ENCODE measurements around the gene HNRNPF.
"Not testable (repeated sequence)": the region's sequence is repeated elsewhere in the genome, so short reads cannot be mapped to it uniquely, and the experiment has no call there.

HNRNPF gene

DNA sequence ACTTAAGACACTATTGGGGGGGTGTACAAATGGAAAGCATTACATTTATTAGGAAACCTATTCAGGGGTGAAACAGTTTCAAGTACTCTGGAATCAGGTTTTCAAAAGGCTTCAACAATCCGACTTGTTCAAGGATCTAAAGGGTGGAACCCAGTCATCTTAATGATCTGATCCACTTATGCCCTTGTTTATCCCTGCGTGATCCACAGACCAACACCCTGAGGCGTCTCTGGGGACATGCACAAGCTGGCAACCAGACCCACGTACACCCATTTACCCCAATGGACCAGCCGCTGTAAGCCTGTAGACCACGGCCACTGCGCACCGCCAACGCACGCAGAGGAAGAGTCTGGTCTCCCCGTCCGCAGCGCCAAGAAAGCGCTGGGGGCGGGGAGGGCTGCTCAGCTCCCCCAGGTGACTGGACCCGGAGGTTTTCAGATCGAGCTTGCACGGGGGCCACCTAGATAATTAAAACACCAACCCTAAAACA is 13.4 kb downstream of the HNRNPF start:
- no peak for DNase-seq

GRCh38 chr10:43394868-43395267 is 14.1 kb downstream of the HNRNPF start:
- no peak for DNase-seq

- DNase-seq: no peak
Observed at GRCh38 chr10:43393606-43394360, 15.2 kb downstream of the HNRNPF start.

- not testable (repeated sequence) for DNase-seq
Observed at GRCh38 chr10:43393186-43393585, 15.8 kb downstream of the HNRNPF start.

DNA sequence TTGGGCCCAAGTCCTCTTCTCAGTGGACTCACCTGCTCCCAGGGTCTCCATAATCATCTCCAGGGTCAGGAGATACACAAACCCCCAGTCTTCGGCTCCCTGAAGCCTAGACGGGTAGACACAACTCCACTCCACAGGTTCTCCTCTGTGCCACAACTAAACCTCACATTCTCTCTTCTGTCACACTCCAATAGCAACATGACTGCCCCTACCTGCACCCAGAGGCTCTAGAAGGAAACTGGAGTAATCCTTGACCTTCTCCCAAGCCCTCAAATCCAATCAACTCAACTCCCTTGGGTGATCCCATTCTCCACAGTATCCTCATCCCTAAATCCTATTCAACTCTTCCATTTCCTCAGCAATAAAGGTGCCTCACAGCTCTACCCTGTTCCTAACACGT is 16.2 kb downstream of the HNRNPF start:
- no peak for DNase-seq

GRCh38 chr10:43391496-43391895 is 17.5 kb downstream of the HNRNPF start:
- DNase-seq: no peak

DNA sequence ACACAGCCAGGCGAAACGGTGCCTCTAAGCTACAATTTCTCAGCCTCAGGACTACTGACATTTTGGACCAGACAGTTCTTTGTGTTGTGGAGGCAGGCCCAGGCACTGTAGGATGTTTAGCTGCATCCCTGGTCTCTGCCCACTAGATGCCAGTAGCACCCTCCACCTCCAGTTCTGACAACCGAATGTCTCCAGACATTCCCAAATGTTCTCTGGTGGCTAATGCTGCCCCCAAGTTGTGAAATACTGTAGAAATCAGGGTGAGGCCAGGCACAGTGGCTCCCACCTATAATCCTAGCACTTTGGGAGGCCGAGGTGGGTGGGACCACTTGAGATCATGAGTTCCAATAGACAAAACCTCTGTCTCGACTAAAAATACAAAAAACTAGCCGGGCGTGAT is 18.2 kb downstream of the HNRNPF start:
- no peak for DNase-seq

DNA sequence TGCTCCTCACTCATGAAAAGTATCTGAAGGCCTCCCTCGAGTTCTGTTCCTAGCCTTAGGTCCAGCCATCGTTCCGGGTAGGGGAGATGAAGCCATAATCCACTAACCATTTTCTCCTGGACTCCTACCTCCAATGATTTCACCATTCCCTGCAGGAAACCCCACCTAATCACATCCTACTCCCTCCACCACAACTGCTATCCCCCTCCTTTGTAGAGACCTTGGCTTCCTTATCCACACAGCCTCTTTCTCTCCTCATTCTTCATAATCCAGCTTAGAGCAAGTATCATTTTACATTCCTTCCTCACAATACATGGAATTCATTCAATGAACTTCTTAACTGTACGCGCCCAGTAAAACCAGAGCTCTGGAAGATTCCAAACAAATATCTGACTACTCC is 18.7 kb downstream of the HNRNPF start:
- no peak for DNase-seq

GRCh38 chr10:43389867-43390266 is 19.1 kb downstream of the HNRNPF start:
- DNase-seq: no peak

DNA sequence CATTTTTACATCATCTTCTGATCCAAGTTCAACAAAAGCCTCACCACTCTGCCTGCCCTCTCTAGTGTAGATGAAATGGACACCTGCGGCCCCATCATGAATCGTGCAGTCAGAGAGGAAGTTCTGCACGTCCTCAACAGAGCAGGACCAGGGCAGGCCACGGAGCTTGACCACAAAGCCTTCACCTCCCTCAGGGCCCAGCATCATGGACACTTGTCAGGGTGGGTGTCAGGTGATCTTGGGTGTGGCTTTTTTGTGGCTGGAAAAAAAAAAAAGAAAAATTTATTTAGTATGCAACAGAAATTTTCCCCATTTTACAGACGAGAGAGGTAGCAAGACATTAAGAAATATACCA is 21.3 kb downstream of the HNRNPF start:
- DNase-seq: no peak

DNA sequence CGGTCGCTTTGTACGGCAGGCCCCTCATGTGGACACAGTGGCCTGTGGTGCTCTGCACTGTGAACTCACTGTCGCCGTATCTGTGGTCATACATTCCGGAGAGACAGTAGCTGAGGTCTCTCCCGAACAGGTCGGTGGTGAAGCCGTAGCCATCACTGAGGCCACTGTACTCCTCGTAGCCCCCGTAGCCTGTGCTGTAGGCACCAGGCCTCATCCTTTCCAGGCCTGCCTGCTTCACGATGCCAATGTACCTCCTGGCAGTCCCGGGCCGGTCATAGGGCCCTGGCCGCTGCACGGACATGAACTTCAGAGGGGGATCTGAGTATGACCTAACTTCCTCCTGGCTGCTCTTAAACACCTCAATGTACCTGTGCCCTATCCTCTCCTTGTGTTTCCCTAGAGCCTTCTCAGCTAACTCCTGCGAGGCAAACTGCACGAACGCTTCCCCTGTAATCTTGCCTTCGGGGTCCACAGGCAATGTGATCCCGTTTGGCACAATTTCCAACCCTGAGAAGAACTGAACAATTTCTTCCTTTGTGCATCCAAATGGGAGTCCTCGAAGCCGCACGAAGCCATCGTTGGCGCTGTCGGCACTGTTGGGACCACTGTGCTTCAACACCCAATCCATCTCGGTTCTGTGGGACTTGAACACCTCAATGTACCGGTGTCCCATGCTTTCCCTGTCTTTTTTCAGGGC is 21.9 kb downstream of the HNRNPF start:
- no peak for DNase-seq

DNA sequence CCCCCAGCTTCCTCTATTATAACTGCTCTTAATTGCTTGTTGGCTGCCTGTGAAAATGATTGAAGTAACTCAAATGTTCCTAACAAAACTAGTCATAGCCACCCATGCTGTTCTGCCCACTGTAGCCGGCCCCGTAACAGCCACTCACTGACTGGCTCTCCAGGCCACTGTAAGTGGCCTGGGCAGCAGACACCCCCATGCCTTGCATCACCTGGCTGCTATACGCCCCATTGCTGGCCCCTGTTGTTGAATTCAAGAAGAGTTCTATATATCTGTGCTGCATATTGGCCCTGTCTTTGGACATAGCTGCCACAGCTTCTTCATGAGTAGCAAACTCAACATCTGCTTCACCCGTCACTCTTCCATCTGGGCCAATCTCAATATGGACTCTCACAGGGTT is 22.4 kb downstream of the HNRNPF start:
- no peak for DNase-seq

DNA sequence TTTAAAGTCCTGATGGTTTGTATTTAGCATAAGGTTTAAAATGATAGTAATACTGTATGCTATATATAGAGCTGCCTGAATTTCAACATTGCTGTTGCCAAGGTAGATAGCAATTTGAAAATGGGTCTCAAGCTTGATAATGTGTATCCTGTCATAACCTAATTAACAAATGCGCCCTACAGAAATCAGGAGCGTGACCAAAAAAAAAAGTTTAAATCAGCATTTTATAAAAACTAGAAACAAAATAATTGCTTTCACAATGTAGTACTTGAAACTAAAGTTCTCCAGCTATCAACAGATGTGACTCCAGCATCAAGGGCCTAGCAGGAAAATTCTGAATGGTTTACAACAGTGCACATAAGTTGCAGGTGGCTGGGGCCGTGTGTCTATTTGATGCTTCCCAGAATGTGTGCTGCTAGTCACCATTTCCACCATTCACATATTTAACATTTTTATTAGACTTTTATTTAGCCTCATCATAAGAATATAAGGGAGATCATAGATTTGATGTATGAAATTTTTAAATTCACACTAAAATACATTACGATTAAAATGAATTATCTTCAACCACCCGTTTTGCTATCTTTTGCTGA is 23.5 kb downstream of the HNRNPF start:
- no peak for DNase-seq

DNA sequence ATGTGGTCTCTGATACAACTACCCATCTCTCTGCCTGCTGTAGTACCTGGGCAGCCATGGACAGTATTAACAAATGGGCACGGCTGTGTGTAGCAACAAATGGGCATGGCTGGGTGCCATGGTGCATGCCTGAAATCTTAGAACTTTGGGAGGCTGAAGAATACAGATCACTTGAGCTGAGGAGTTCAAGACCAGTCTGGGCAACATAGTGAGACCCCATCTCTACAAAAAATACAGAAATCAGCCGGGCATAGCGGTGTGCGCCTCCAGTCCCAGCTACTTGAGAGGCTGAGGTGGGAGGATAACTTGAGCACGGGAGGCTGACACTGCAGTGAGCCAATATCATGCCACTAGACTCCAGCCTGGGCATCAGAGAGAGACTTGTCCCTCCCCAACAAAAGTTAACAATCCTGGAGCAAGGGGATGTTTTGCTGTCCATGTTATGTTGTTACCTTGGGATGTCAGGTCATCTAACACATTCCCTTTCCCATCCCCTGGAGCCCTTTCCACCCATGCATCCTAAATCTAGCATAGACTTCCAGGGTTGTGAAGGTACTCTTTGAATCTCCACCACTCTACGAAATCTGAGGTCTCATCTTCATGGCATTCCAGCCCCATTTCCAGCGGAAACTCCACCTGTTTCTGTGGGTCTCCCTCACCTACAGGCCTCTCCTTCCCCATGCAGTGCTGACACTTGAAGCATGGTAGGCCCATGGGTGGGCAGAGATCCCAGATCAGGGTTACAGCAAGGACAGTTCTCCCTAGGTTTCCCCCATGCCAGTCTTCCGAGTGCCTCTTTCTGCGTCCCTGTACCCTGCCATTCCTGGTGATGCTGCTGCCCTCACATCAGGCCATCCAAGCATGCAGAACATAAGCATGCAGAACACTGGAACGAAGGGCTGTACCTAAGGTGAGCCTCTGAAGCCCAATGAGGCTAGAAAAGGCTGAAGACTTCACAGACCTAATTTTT is 24.4 kb downstream of the HNRNPF start:
- no peak for DNase-seq

DNA sequence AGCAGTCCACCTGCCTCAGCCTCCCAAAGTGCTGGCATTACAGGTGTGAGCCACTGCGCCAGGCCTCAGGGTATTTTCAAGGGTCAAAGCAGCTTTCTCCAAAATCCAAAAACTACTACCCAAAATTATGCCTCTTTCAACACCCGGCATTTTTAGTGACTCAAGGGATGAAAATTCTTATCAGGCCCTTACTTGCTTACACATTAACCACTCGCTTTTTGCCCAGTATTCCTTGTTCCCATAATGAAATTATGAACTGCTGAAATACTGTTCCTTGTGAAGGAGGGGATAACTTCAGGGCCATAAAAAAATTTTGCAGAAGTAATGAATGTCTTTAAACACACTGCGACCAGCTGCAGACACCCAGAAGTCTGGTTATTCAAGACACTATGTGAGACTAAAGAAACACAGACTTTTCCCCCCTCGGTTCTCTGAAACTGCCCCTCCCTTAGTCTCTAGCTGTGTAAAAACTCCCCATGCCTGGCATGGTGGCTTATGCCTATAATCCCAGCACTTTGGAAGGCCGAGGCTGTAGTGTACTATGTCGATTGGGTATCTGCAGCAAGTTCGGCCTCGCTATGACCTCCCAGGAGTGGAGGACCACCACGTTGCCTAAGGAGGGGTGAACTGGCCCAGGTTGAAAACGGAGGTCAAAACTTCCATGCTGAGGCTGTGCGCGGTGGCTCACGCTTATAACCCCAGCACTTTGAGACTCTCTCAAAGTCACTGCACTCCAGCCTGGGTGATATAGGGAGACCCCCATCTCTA is 25.6 kb downstream of the HNRNPF start:
- no peak for DNase-seq

GRCh38 chr10:43380610-43381222 is 28.3 kb downstream of the HNRNPF start:
- DNase-seq: no peak

DNA sequence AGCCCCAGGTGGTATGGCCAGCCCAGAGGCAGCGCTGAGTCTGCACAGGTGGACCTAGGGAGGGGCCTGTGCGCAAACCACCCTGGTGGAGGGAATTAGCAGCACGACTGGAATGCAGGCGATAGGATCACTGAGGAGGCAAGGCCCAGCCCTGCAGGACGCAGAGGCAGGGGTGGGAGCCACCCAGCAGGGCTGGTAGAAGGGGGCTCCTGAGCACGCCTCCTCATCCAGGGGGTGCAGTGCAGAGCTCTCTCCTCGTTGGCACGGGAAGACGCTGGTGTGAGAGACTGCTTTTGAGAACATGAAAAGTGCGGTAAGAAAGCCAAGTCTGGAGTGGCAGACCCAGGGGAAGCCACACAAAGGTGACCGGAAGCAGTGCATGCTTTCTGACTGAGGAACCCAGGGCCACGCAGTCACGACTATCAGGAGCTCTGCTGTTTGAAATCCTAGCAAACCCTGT is 31.5 kb downstream of the HNRNPF start:
- DNase-seq: no peak

GRCh38 chr10:43376828-43377423 is 32.1 kb downstream of the HNRNPF start:
- no peak for DNase-seq

- DNase-seq: no peak
Observed at GRCh38 chr10:43376046-43376635, 32.8 kb downstream of the HNRNPF start.

DNA sequence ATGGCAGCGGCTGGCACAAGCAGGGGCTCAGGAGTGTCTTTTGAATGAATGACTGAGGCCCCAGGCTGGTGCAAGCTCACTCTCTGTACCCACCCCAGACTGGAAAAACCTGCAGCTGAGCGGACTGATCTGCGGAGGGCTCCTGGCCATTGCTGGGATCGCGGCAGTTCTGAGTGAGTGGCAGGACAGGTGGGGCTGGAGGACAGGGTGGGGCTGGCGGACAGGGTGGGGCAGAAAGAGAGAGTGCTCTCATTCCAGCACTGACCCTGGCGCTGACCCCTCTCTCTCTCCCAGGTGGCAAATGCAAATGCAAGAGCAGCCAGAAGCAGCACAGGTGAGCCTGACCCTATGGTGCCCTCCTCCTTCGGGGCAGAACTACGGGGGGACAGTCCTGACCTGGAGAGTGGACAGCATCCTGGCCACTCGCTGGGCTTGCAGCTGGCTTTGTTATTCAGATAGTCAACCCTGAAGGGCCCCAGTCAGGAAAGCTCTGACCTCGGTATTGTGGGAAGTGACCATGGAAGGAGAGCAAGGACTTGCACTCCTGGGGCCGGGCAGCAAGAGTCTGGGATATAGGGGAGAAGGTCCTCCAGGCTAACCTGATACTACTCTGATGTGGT is 33.5 kb downstream of the HNRNPF start:
- DNase-seq: no peak
